ENCODE measurements around the gene BRINP1. TPM values are rescaled to one million over a fixed set of nuclear protein-coding genes. Genes with fewer than 3 reads are reported as not detected.

BRINP1 gene
- total RNA-seq, 4 donors from 2014 or later = 0.11 to 4.3 (median 0.78) TPM

GRCh38 chr9:119273325-119273904 is 95.8 kb downstream of the BRINP1 start:
- H3K27ac ChIP-seq = peak overlapping the region; percentile 28 to 66 (median 38)
- H3K9me3 ChIP-seq = no peaks in the 10 kb centered on the region
- TF ChIP-seq POLR2A (IDR thresholded peaks at IDR 0.05) = no peak
- TF ChIP-seq CTCF (IDR thresholded peaks at IDR 0.05) = no peak
- H3K4me3 ChIP-seq = no peak overlapping the region
- no peaks in the 10 kb centered on the region for H3K36me3 ChIP-seq
- 28 to 37% methylated on average over 5 of the region's 5 CpGs for WGBS, 2 donors
- peaks cover 9 to 44% (median 12%) of the 10 kb centered on the region in 3 donors for H3K4me1 ChIP-seq
- DNase-seq = no peak
- H3K27me3 ChIP-seq = no peaks in the 10 kb centered on the region
- intact Hi-C loops (cut with DNase I) = no loop called here

DNA sequence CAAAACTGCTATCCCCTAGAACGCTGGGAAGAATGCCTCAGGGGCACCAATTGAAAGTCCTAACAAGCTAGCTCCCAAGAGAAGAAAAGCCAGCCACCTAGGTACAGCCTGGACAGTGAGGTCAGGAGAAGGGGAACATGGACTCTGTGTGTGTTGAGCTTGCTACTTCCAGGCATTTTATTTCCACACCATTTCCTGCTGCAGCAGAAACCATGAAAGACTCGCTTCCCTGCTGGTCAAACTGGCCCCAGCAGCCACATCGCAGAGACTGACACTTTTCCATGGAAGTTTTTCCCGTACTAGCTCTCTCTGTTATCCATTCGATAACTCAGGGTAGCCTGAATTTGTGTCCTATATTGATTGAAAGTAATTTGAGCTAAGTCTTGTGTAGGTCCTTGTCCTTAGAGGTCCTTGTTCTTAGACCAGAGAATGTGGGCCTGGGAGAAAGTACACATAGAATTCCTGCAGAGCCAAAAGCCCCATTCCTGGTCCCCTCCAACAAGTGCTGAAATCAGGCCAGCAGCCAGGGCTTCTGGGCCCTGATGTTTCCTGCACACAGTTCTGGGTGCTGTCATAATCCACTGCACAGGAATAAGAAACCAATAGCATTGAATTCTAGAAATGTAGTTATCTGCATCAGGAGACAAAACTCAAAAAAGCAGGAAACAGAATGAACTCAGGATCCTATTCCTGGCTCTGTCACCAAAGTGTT is 96.6 kb downstream of the BRINP1 start:
- Histone ChIP-seq H3K36me3 (no peaks in the 10 kb centered on the region), H3K4me1 (peaks cover 9 to 39% (median 12%) of the 10 kb centered on the region in 3 donors), H3K27ac (no peak overlapping the region), H3K27me3 (no peaks in the 10 kb centered on the region), H3K9me3 (no peaks in the 10 kb centered on the region), H3K4me3 (no peak overlapping the region)
- intact Hi-C loops (cut with DNase I) = no loop called here
- no peak for DNase-seq
- WGBS, 2 donors = 40 to 50% methylated on average over 5 of the region's 5 CpGs
- no peak for TF ChIP-seq CTCF (IDR thresholded peaks at IDR 0.05)
- no peak for TF ChIP-seq POLR2A (IDR thresholded peaks at IDR 0.05)

DNA sequence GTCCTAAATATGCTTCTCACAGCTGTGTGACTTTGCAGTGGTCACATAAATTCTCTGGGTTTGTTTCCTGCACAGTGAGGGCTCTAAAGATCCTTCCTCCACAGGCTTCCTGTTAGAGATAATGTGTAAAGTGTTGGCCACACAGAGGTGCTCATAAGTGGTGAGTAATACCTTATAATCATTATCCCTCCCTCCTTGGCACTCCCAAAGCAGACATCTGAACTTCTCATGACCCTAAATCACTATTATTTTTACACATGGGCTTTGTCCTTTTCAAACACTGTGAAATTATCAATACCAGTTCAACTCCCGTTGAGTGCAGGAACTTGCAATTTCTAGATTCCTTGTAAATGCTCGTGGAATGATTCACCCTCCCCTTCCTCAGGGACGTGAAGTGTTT is 100.2 kb downstream of the BRINP1 start:
- TF ChIP-seq CTCF (IDR thresholded peaks at IDR 0.05) (no peak), POLR2A (IDR thresholded peaks at IDR 0.05) (no peak)
- WGBS, 2 donors = 13 to 18% methylated on average over 3 of the region's 3 CpGs
- DNase-seq = no peak
- no peak overlapping the region for H3K4me3 ChIP-seq
- intact Hi-C loops (cut with DNase I) = no loop called here
- H3K27me3 ChIP-seq = no peaks in the 10 kb centered on the region
- H3K36me3 ChIP-seq = no peaks in the 10 kb centered on the region
- no peak overlapping the region for H3K27ac ChIP-seq
- no peaks in the 10 kb centered on the region for H3K9me3 ChIP-seq
- peaks cover 4 to 28% (median 12%) of the 10 kb centered on the region in 3 donors for H3K4me1 ChIP-seq

- Histone ChIP-seq H3K9me3 (no peaks in the 10 kb centered on the region), H3K4me1 (peaks cover 0 to 7% (median 0%) of the 10 kb centered on the region in 3 donors), H3K27ac (no peak overlapping the region), H3K27me3 (no peaks in the 10 kb centered on the region), H3K36me3 (no peaks in the 10 kb centered on the region), H3K4me3 (no peak overlapping the region)
- WGBS, 2 donors = 64 to 79% methylated on average over 3 of the region's 3 CpGs
- intact Hi-C loops (cut with DNase I) = no loop called here
- DNase-seq = no peak
- no peak for TF ChIP-seq CTCF (IDR thresholded peaks at IDR 0.05)
- TF ChIP-seq POLR2A (IDR thresholded peaks at IDR 0.05) = no peak
These were observed 105.1 kb downstream of the BRINP1 start for GRCh38 chr9:119264165-119264564.

DNA sequence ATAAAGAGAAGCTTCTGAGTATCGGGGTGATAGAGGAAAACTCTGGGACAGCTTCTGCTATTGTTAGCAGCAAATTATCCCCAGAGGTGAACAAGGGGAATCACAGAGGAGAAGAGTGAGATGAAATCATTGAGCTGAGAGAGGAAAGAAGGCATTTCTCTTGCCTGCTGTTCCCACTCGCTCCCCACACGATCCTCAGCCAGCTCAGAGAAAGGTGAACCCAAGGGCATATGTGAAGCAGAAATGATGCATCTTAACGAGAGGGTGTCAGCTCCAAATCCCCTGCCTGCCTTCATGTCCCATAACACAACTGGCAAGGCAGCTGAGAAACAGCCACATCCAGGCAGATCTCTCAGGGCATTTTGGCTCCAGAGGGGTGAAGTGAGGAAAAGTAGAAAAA is 111.6 kb downstream of the BRINP1 start:
- Histone ChIP-seq H3K27ac (no peak overlapping the region), H3K27me3 (no peaks in the 10 kb centered on the region), H3K4me3 (no peak overlapping the region), H3K36me3 (no peaks in the 10 kb centered on the region), H3K9me3 (no peaks in the 10 kb centered on the region), H3K4me1 (no peaks in the 10 kb centered on the region)
- TF ChIP-seq CTCF (IDR thresholded peaks at IDR 0.05) (no peak), POLR2A (IDR thresholded peaks at IDR 0.05) (no peak)
- 27 to 34% methylated on average over 4 of the region's 4 CpGs for WGBS, 2 donors
- DNase-seq = no peak
- intact Hi-C loops (cut with DNase I) = no loop called here
